Peyer's patch (tissue), 4 donors: ENCODE results near the gene GLCCI1. TPM values are rescaled to one million over a fixed set of nuclear protein-coding genes. Genes with fewer than 3 reads are reported as not detected.
"Not testable (repeated sequence)": the region's sequence is repeated elsewhere in the genome, so short reads cannot be mapped to it uniquely, and the experiment has no call there.

Source experiments
- DNase-seq, 3 donors: peaks; one replicate each; pipeline ENCODE4 v3.0.0-alpha.2; 2017 to 2019
- H3K27ac ChIP-seq, 4 donors: fragments of 200-600 bp; sonication (generic); one replicate each; pipeline ENCODE4 v1.5.1; 2016 to 2019
- H3K27me3 ChIP-seq, 2 donors: fragments of 200-600 bp; sonication (generic); one replicate each; pipeline ENCODE4 v1.5.1; 2019
- H3K36me3 ChIP-seq, 3 donors: fragments of 200-600 bp; sonication (generic); one replicate each; pipeline ENCODE4 v1.5.1; 2016 to 2019
- H3K4me1 ChIP-seq, 4 donors: fragments of 200-600 bp; sonication (generic); one replicate each; pipeline ENCODE4 v1.5.1; 2016 to 2019
- H3K4me3 ChIP-seq, 4 donors: fragments of 200-600 bp; sonication (generic); 1 replicate in 3 of 4; 2 replicates in 1 of 4; pipeline ENCODE4 v1.5.1; 2016 to 2019; ENCODE audit warnings: mild to moderate bottlenecking in 1 of 4
- H3K9me3 ChIP-seq, 4 donors: fragments of 200-600 bp; sonication (generic); one replicate each; pipeline ENCODE4 v1.5.1; 2016 to 2019; ENCODE audit warnings: mild to moderate bottlenecking in 1 of 4
- POLR2A ChIP-seq, 2 donors: fragments of 450-650 bp; IDR thresholded peaks; one replicate each; pipeline ENCODE4 v1.5.1; 2017; ENCODE audit warnings: antibody characterized with exemption in 2 of 2, mild to moderate bottlenecking in 2 of 2, moderate library complexity in 2 of 2
- total RNA-seq, 4 donors: library from RNA; depleted of rRNA; stranded (reverse); fragments of >200 nt; gene quantifications; one replicate each; pipeline ENCODE4 v1.1.0, GENCODE V29; 2016
- TF ChIP-seq, protein P1 (sequence below), 6 experiments: fragments of 450-650 bp in 4 of 6; fragments of 200-600 bp in 2 of 6; sonication (generic) in 1 of 6; IDR thresholded peaks; one replicate each; pipeline ENCODE4 v1.5.1; 2017 to 2019; ENCODE audit warnings: antibody characterized with exemption in 6 of 6, mild to moderate bottlenecking in 3 of 6, moderate library complexity in 1 of 6

Gene GLCCI1
- total RNA-seq, 4 donors from 2014 or later = 5.1 to 33.8 (median 7.9) TPM

DNA sequence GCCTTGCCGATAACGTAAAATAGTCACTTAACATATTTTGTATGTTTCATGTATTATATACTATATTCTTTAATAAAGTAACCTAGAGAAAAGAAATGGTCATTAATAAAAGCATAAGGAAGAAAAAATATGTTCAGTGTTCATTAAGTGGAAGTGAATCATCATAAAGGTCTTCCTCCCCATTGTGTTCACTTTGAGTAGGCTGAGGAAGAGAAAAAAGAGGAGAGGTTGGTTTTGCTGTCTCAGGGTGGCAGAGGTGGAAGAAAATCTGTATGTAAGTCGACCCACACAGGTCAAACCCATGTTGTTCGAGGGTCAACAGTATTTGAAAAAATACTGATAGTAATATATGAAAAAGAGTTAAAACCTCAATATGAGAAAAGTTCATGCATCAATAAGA is 90.3 kb downstream of the GLCCI1 start:
- no peak for DNase-seq
- H3K27me3 ChIP-seq = no peaks in the 10 kb centered on the region
- H3K36me3 ChIP-seq = peaks cover 0 to 14% (median 0%) of the 10 kb centered on the region in 3 donors
- H3K4me1 ChIP-seq = no peaks in the 10 kb centered on the region
- TF ChIP-seq POLR2A (IDR thresholded peaks at IDR 0.05) = no peak
- TF ChIP-seq, protein P1, sequence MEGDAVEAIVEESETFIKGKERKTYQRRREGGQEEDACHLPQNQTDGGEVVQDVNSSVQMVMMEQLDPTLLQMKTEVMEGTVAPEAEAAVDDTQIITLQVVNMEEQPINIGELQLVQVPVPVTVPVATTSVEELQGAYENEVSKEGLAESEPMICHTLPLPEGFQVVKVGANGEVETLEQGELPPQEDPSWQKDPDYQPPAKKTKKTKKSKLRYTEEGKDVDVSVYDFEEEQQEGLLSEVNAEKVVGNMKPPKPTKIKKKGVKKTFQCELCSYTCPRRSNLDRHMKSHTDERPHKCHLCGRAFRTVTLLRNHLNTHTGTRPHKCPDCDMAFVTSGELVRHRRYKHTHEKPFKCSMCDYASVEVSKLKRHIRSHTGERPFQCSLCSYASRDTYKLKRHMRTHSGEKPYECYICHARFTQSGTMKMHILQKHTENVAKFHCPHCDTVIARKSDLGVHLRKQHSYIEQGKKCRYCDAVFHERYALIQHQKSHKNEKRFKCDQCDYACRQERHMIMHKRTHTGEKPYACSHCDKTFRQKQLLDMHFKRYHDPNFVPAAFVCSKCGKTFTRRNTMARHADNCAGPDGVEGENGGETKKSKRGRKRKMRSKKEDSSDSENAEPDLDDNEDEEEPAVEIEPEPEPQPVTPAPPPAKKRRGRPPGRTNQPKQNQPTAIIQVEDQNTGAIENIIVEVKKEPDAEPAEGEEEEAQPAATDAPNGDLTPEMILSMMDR (IDR thresholded peaks at IDR 0.05) = no peak
- no peak overlapping the region for H3K4me3 ChIP-seq
- H3K9me3 ChIP-seq = no peaks in the 10 kb centered on the region
- H3K27ac ChIP-seq = no peak overlapping the region

DNA sequence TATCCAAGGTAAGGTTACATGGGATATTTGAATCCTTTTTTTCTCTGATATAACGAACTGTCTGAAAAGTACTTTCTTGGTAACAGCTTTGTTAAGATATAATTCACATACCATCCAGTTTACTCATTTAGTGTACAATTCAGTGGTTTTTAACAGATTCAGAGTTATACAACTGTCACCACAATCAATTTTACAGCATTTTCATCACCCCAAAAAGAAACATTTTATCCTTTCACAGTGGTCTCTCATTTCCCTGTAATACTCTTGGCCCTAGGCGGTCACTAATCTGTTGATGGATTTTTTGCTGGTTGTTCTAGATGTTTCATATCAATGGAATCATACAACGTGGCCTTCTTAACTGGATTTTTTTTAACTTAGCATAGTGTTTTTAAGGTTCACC is 91.6 kb downstream of the GLCCI1 start:
- no peak overlapping the region for H3K27ac ChIP-seq
- H3K27me3 ChIP-seq = no peaks in the 10 kb centered on the region
- TF ChIP-seq POLR2A (IDR thresholded peaks at IDR 0.05) = no peak
- TF ChIP-seq, protein P1 (IDR thresholded peaks at IDR 0.05) = no peak
- H3K4me1 ChIP-seq = no peaks in the 10 kb centered on the region
- H3K9me3 ChIP-seq = no peaks in the 10 kb centered on the region
- H3K36me3 ChIP-seq = peaks cover 0 to 14% (median 0%) of the 10 kb centered on the region in 3 donors
- no peak overlapping the region for H3K4me3 ChIP-seq
- DNase-seq = no peak

DNA sequence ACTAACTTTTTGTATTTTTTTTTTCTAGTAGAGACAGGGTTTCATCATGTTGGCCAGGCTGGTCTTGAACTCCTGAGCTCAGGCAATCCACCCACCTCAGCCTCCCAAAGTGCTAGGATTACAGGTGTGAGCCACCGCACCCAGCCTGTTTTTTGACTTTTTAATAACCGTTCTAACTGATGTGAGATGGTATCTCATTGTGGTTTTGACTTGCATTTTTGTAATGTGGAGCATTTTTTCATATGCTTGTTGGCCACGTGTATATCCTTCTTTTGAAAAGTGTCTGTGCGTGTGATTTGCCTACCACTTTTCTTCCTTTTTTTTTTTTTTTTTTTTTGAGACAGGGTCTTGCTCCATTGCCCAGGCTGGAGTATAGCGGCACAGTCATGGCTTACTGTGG is 94.7 kb downstream of the GLCCI1 start:
- H3K27ac ChIP-seq, H3K36me3 ChIP-seq, H3K4me3 ChIP-seq, H3K27me3 ChIP-seq, H3K9me3 ChIP-seq, H3K4me1 ChIP-seq, DNase-seq: not testable (repeated sequence)

DNA sequence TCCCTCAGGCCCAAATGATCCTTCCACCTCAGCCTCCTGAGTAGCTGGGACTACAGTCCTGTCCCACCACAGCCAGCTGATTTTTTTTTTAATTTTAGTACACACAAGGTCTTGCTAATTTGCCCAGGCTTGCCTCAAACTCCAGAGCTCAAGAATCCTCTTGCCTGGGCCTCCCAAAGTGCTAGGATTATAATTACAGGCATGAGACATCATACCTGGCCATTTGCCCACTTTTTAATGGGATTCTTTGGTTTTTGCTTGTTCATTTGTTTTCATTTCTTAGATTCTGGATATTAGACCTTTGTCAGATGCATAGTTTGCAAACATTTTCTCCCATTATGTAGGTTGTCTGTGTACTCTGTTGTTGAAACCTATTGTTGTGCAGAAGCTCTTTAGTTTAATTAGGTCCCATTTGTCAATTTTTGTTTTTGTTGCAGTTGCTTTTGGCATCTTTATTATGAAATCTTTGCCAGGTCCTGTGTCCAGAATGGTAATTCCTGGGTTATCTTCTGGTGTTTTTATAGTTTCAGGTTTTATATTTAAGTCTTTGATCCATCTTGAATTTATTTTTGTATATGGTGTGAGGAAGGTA is 95.2 kb downstream of the GLCCI1 start:
- Histone ChIP-seq H3K9me3 (no peaks in the 10 kb centered on the region), H3K4me3 (no peak overlapping the region), H3K27me3 (no peaks in the 10 kb centered on the region), H3K4me1 (no peaks in the 10 kb centered on the region), H3K27ac (no peak overlapping the region), H3K36me3 (no peaks in the 10 kb centered on the region)
- TF ChIP-seq, protein P1 (IDR thresholded peaks at IDR 0.05) = no peak
- no peak for TF ChIP-seq POLR2A (IDR thresholded peaks at IDR 0.05)
- DNase-seq = no peak

DNA sequence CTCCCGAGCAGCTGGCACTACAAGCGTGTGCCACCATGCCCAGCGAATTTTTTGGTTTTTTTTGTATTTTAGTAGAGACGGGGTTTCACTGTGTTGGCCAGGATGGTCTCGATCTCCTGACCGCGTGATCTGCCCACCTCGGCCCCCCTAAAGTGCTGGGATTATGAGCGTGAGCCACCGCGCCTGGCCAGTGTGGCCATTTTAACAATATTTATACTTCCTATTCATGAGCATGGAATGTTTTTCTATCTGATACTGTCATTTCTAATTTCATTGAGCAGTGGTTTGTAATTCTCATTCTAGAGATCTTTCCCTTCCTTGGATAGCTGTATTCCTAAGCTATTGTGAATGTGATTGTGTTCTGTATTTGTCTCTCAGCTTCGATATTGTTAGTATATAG is 96.2 kb downstream of the GLCCI1 start:
- Histone ChIP-seq H3K27me3 (no peaks in the 10 kb centered on the region), H3K4me1 (no peaks in the 10 kb centered on the region), H3K36me3 (no peaks in the 10 kb centered on the region), H3K4me3 (no peak overlapping the region), H3K27ac (no peak overlapping the region), H3K9me3 (no peaks in the 10 kb centered on the region)
- DNase-seq = no peak
- no peak for TF ChIP-seq POLR2A (IDR thresholded peaks at IDR 0.05)
- TF ChIP-seq, protein P1 (IDR thresholded peaks at IDR 0.05) = no peak

DNA sequence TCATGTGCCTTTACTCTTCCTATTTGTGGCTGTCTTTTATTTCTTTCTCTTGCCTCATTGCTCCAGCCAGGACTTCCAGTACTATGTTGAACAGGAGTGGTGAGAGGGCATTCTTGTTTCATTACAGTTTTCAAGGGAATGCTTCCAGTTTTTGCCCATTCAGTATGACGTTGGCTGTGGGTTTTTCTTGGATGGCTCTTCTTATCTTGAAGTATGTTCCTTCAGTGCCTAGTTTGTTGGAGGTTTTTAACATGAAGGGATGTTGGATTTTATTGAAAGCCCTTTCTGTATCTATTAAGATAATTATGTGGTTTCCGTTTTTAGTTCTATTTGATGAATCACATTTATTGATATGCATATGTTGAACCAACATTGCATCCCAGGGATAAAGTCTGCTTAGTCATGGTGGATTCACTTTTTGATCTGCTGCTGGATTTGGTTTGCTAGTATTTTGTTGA is 96.8 kb downstream of the GLCCI1 start:
- Histone ChIP-seq H3K4me1 (no peaks in the 10 kb centered on the region), H3K27me3 (no peaks in the 10 kb centered on the region), H3K27ac (no peak overlapping the region), H3K36me3 (no peaks in the 10 kb centered on the region), H3K4me3 (no peak overlapping the region), H3K9me3 (no peaks in the 10 kb centered on the region)
- DNase-seq = no peak
- TF ChIP-seq POLR2A (IDR thresholded peaks at IDR 0.05) = no peak
- TF ChIP-seq, protein P1 (IDR thresholded peaks at IDR 0.05) = no peak
